Liver (tissue), 9 donors: ENCODE results near the gene DLGAP5. TPM values are rescaled to one million over a fixed set of nuclear protein-coding genes. Genes with fewer than 3 reads are reported as not detected.

Experiments
- DNase-seq: peaks from one replicate; pipeline ENCODE4 v3.0.0-alpha.2; 2017; ENCODE audit warnings: low spot score
- H3K27ac ChIP-seq, 2 donors: one replicate each; pipeline ENCODE4 v1.7.0; 2013; ENCODE audit warnings: inconsistent platforms in 2 of 2, low read length in 2 of 2, control low read depth in 1 of 2, low read depth in 1 of 2, mild to moderate bottlenecking in 1 of 2
- H3K27me3 ChIP-seq, 4 donors: one replicate each; pipeline versions ENCODE4 v1.6.1 to v1.7.0; 2013; ENCODE audit warnings: low read length in 3 of 4, inconsistent platforms in 1 of 4, mild to moderate bottlenecking in 1 of 4, moderate library complexity in 1 of 4; ENCODE audit not compliant: control insufficient read depth in 4 of 4, insufficient read depth in 4 of 4
- H3K36me3 ChIP-seq, 4 donors: one replicate each; pipeline versions ENCODE4 v1.6.1 to v1.7.0; 2013; ENCODE audit warnings: low read length in 3 of 4, mild to moderate bottlenecking in 3 of 4, low read depth in 1 of 4, moderate library complexity in 1 of 4; ENCODE audit not compliant: control insufficient read depth in 4 of 4, insufficient read depth in 3 of 4
- H3K4me1 ChIP-seq, 4 donors: one replicate each; pipeline versions ENCODE4 v1.6.1 to v1.7.0; 2013; ENCODE audit warnings: low read length in 3 of 4, mild to moderate bottlenecking in 3 of 4, moderate library complexity in 1 of 4; ENCODE audit not compliant: control insufficient read depth in 4 of 4, insufficient read depth in 4 of 4
- H3K4me3 ChIP-seq, 3 donors: one replicate each; pipeline versions ENCODE4 v1.6.1 to v1.7.0; 2013; ENCODE audit warnings: low read length in 3 of 3, control low read depth in 1 of 3, low read depth in 1 of 3, mild to moderate bottlenecking in 1 of 3
- H3K9ac ChIP-seq, 2 donors: one replicate each; pipeline ENCODE4 v1.7.0; 2013; ENCODE audit warnings: low read length in 2 of 2, mild to moderate bottlenecking in 2 of 2, moderate library complexity in 2 of 2, control low read depth in 1 of 2, low read depth in 1 of 2
- H3K9me3 ChIP-seq, 4 donors: one replicate each; pipeline versions ENCODE4 v1.6.1 to v1.7.0; 2013; ENCODE audit warnings: low read length in 3 of 4; ENCODE audit not compliant: control insufficient read depth in 4 of 4
- EGR1 ChIP-seq, 2 donors: IDR thresholded peaks; 2 replicates each; pipeline ENCODE4 v1.6.1; 2016 to 2018; ENCODE audit warnings: antibody characterized with exemption in 2 of 2, low read depth in 2 of 2
- FOXA1 ChIP-seq: IDR thresholded peaks from 2 replicates; pipeline ENCODE4 v1.6.1; 2016; ENCODE audit warnings: antibody characterized with exemption
- FOXA2 ChIP-seq: IDR thresholded peaks from 2 replicates; pipeline ENCODE4 v1.6.1; 2016; ENCODE audit warnings: antibody characterized with exemption
- GABPA ChIP-seq, 2 donors: IDR thresholded peaks in 1 of 2; conservative IDR thresholded peaks in 1 of 2; 2 replicates each; pipeline ENCODE4 v1.6.1; 2016; ENCODE audit warnings: antibody characterized with exemption in 2 of 2, mild to moderate bottlenecking in 1 of 2, moderate library complexity in 1 of 2
- HNF4A ChIP-seq, 2 donors: conservative IDR thresholded peaks; 2 replicates each; pipeline ENCODE4 v1.6.1; 2016; ENCODE audit warnings: antibody characterized with exemption in 2 of 2, mild to moderate bottlenecking in 2 of 2
- HNF4G ChIP-seq: IDR thresholded peaks from 2 replicates; pipeline ENCODE4 v1.6.1; 2016; ENCODE audit warnings: antibody characterized with exemption
- JUND ChIP-seq, 2 donors: IDR thresholded peaks; 2 replicates each; pipeline ENCODE4 v1.6.1; 2016; ENCODE audit warnings: antibody characterized with exemption in 2 of 2
- NR2F2 ChIP-seq: IDR thresholded peaks from 2 replicates; pipeline ENCODE4 v1.6.1; 2016; ENCODE audit warnings: antibody characterized with exemption
- RXRA ChIP-seq, 2 donors: IDR thresholded peaks; 2 replicates each; pipeline ENCODE4 v1.6.1; 2017 to 2018; ENCODE audit warnings: antibody characterized with exemption in 2 of 2, mild to moderate bottlenecking in 1 of 2
- SP1 ChIP-seq: IDR thresholded peaks from 2 replicates; pipeline ENCODE4 v1.6.1; 2018; ENCODE audit warnings: antibody characterized with exemption, mild to moderate bottlenecking
- TAF1 ChIP-seq: conservative IDR thresholded peaks from 2 replicates; pipeline ENCODE4 v1.6.1; 2016; ENCODE audit warnings: antibody characterized with exemption, mild to moderate bottlenecking
- YY1 ChIP-seq: IDR thresholded peaks from 2 replicates; pipeline ENCODE4 v1.6.1; 2016; ENCODE audit warnings: antibody characterized with exemption, mild to moderate bottlenecking
- WGBS: extraction: QIAGEN DNeasy Blood & Tissue Kit; methylation state at CpG from one replicate; pipeline ENCODE4 v1.1.7; 2013; 5-methylcytosine and 5-hydroxymethylcytosine counted together
- polyA plus RNA-seq, 2 donors: library from polyadenylated mRNA; stranded (reverse) in 1 of 2; unstranded in 1 of 2; fragments of 200-250 nt in 1 of 2; fragments of >200 nt in 1 of 2; fragmentation: Nextera tagmentation in 1 of 2; extraction: Ambion mirVana in 1 of 2; gene quantifications; one replicate each; pipeline versions ENCODE4 v1.2.1 to v1.2.3, GENCODE V29; 2013 to 2015
- total RNA-seq, 2 donors: library from RNA; depleted of rRNA; stranded (reverse); fragments of >200 nt; gene quantifications; one replicate each; pipeline ENCODE4 v1.2.3, GENCODE V29; 2014
- TF ChIP-seq, protein P1 (sequence below): IDR thresholded peaks from 2 replicates; pipeline ENCODE4 v1.6.1; 2016; ENCODE audit warnings: antibody characterized with exemption, mild to moderate bottlenecking
- TF ChIP-seq, protein P2 (sequence below): IDR thresholded peaks from 2 replicates; pipeline ENCODE4 v1.6.1; 2016; ENCODE audit warnings: antibody characterized with exemption
- TF ChIP-seq, protein P3 (sequence below): IDR thresholded peaks from 2 replicates; pipeline ENCODE4 v1.6.1; 2016; ENCODE audit warnings: antibody characterized with exemption
- TF ChIP-seq, protein P4 (sequence below): fragments of 150-350 bp; IDR thresholded peaks from 2 replicates; pipeline ENCODE4 v1.5.1; 2017; ENCODE audit warnings: improper control_type of control experiment, low read depth, low read length; ENCODE audit not compliant: missing input control
- donor health status: healthy.
- donor health status: healthy.
- donor health status: healthy.
- donor health status: healthy.
- donor health status: healthy.

Gene DLGAP5
- total and polyA plus RNA-seq, 4 donors = under 0.01 to 42.5 (median 0.70) TPM

DNA sequence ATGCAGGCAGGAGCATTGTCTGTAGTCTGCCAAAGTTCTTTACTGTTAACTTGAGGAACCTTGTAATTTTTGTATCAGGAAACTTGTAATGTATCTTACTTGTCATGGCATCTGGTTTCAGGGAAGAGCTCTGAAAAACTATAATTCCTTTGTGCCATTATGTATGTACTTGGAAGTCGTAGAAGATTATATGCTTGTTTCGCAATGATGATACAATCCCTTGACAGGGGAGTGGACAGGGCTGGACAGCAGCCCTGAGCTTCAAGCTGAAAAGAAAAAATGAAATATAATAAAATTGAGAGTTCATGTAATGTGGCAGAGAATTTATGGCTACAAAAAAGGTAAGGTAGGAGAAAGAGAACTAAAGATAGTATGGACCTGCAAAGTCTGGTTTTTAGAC lies 7.4 kb upstream of the DLGAP5 start:
- 70% methylated on average over 2 of the region's 2 CpGs for WGBS
- Histone ChIP-seq H3K36me3 (no peaks in the 10 kb centered on the region), H3K4me3 (no peak overlapping the region), H3K9ac (no peak overlapping the region), H3K9me3 (no peaks in the 10 kb centered on the region), H3K27me3 (no peaks in the 10 kb centered on the region), H3K27ac (no peak overlapping the region), H3K4me1 (no peaks in the 10 kb centered on the region)
- DNase-seq = no peak
- TF ChIP-seq, protein P1, sequence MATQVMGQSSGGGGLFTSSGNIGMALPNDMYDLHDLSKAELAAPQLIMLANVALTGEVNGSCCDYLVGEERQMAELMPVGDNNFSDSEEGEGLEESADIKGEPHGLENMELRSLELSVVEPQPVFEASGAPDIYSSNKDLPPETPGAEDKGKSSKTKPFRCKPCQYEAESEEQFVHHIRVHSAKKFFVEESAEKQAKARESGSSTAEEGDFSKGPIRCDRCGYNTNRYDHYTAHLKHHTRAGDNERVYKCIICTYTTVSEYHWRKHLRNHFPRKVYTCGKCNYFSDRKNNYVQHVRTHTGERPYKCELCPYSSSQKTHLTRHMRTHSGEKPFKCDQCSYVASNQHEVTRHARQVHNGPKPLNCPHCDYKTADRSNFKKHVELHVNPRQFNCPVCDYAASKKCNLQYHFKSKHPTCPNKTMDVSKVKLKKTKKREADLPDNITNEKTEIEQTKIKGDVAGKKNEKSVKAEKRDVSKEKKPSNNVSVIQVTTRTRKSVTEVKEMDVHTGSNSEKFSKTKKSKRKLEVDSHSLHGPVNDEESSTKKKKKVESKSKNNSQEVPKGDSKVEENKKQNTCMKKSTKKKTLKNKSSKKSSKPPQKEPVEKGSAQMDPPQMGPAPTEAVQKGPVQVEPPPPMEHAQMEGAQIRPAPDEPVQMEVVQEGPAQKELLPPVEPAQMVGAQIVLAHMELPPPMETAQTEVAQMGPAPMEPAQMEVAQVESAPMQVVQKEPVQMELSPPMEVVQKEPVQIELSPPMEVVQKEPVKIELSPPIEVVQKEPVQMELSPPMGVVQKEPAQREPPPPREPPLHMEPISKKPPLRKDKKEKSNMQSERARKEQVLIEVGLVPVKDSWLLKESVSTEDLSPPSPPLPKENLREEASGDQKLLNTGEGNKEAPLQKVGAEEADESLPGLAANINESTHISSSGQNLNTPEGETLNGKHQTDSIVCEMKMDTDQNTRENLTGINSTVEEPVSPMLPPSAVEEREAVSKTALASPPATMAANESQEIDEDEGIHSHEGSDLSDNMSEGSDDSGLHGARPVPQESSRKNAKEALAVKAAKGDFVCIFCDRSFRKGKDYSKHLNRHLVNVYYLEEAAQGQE = no peak
- no peak for TF ChIP-seq NR2F2
- TF ChIP-seq, protein P2, sequence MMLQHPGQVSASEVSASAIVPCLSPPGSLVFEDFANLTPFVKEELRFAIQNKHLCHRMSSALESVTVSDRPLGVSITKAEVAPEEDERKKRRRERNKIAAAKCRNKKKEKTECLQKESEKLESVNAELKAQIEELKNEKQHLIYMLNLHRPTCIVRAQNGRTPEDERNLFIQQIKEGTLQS = no peak
- no peak for TF ChIP-seq RXRA (IDR thresholded peaks at IDR 0.05)
- no peak for TF ChIP-seq HNF4A (conservative IDR thresholded peaks at IDR 0.05)
- no peak for TF ChIP-seq SP1
- TF ChIP-seq, protein P3, sequence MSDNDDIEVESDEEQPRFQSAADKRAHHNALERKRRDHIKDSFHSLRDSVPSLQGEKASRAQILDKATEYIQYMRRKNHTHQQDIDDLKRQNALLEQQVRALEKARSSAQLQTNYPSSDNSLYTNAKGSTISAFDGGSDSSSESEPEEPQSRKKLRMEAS = no peak
- no peak for TF ChIP-seq YY1
- no peak for TF ChIP-seq JUND (IDR thresholded peaks at IDR 0.05)
- TF ChIP-seq, protein P4, sequence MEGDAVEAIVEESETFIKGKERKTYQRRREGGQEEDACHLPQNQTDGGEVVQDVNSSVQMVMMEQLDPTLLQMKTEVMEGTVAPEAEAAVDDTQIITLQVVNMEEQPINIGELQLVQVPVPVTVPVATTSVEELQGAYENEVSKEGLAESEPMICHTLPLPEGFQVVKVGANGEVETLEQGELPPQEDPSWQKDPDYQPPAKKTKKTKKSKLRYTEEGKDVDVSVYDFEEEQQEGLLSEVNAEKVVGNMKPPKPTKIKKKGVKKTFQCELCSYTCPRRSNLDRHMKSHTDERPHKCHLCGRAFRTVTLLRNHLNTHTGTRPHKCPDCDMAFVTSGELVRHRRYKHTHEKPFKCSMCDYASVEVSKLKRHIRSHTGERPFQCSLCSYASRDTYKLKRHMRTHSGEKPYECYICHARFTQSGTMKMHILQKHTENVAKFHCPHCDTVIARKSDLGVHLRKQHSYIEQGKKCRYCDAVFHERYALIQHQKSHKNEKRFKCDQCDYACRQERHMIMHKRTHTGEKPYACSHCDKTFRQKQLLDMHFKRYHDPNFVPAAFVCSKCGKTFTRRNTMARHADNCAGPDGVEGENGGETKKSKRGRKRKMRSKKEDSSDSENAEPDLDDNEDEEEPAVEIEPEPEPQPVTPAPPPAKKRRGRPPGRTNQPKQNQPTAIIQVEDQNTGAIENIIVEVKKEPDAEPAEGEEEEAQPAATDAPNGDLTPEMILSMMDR = no peak
- no peak for TF ChIP-seq EGR1 (IDR thresholded peaks at IDR 0.05; ENCODE audit: low read depth in 2 of 2)
- no peak for TF ChIP-seq FOXA2
- no peak for TF ChIP-seq TAF1
- no peak for TF ChIP-seq GABPA (IDR thresholded peaks at IDR 0.05 in 1 of 2, conservative IDR thresholded peaks at IDR 0.05 in 1 of 2)
- no peak for TF ChIP-seq FOXA1
- no peak for TF ChIP-seq HNF4G

DNA sequence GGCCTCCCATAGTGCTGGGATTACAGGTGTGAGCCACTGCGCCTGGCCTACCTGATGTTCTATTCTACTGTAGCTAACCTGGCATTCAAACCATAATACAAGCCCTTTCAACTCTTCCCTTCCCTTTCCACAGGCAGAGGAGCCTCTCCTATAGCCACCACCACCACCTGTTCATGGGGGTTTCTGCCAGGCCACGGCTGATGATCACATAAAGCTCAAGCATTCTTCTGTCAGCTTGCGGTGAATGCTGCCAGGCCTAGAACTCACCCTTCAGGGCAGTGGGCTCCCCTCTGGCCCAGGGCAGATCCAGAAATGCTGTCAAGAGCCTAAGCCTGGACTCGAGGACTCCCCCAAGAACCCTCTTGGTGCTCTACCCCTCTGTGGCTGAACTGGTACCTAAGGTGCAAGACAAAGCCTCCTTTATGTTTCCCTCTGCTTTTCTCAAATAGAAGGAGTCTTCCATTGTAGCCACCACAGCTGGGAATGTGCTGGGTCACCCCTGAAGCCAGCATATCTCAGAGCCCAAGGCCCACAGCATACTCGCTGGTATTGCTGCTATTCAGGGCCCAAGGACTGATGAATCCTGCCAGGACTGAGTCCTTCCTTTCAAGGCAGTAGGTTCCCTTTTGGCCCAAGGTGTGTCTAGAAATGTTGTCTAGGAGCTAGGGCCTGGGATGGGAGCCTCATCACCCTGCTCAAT lies 3.4 kb upstream of the DLGAP5 start:
- Histone ChIP-seq H3K27me3 (no peaks in the 10 kb centered on the region), H3K9me3 (no peaks in the 10 kb centered on the region), H3K9ac (no peak overlapping the region), H3K4me3 (no peak overlapping the region), H3K36me3 (no peaks in the 10 kb centered on the region), H3K4me1 (peaks cover 0 to 10% (median 6%) of the 10 kb centered on the region in 4 donors), H3K27ac (no peak overlapping the region)
- TF ChIP-seq RXRA (IDR thresholded peaks at IDR 0.05) (no peak), FOXA2 (no peak), JUND (IDR thresholded peaks at IDR 0.05) (no peak), YY1 (no peak), GABPA (IDR thresholded peaks at IDR 0.05 in 1 of 2, conservative IDR thresholded peaks at IDR 0.05 in 1 of 2) (no peak)
- TF ChIP-seq, protein P2 = no peak
- TF ChIP-seq, protein P1 = no peak
- no peak for DNase-seq
- 97% methylated on average over 5 of the region's 5 CpGs for WGBS
